ENCODE measurements around the gene ZNF862. TPM values are rescaled to one million over a fixed set of nuclear protein-coding genes. Genes with fewer than 3 reads are reported as not detected.
"Not testable (repeated sequence)": the region's sequence is repeated elsewhere in the genome, so short reads cannot be mapped to it uniquely, and the experiment has no call there.

ZNF862 gene
- total and polyA plus RNA-seq, 9 donors = 11.4 to 29.8 (median 22.7) TPM

DNA sequence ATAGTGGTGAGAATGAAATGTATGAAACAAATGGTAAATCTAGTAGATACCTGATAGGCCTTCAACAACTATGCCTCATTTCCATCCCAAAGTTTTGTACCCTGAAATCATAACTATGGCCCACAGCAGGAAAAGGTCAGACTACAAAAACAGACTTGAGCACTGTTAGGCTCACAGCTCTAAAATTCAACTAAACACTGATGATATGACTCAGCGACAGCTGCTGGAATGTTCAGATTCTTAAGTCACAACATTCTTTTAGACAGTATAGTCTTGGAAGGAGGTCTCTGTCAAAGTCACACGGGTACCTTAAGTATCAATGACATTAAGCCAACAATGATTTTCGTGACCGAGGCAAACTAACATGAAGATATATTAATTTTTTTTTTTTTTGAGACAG is 74.0 kb downstream of the ZNF862 start:
- H3K36me3 ChIP-seq; H3K4me3 ChIP-seq; intact Hi-C loops (cut with DNase I); DNase-seq; H3K9me3 ChIP-seq; H3K27ac ChIP-seq; H3K27me3 ChIP-seq; H3K4me1 ChIP-seq (ENCODE audit: insufficient read depth): not testable (repeated sequence)
- 28 to 63% (median 33%) methylated on average over 2 of the region's 4 CpGs for WGBS, 3 donors

Small RNA genes within 50 kb of the gene (small RNA-seq; reads per million reads assigned to genes)
- not detected for gene AC093458.1

Other genes with a start within 250 kb of the ZNF862 start
- gene ZNF467, start 64.8 kb upstream of the ZNF862 start, total RNA-seq = 10 to 100 TPM in 5 of 7 donors, 1 to 10 TPM in 2; 4.2 to 23.7 (median 12.3) TPM
- 1 to 10 TPM; 2.3 to 4.6 TPM for gene ZNF467, start 64.8 kb upstream of the ZNF862 start, polyA plus RNA-seq
- 10 to 100 TPM; 10.7 to 19.6 (median 13.2) TPM for gene ATP6V0E2, start 35.6 kb downstream of the ZNF862 start, total RNA-seq
- 10 to 100 TPM in 1 of 2 donors, 1 to 10 TPM in 1; 10.0 to 10.4 TPM for gene ATP6V0E2, start 35.6 kb downstream of the ZNF862 start, polyA plus RNA-seq